T-helper 1 cell (primary cell): ENCODE measurements around the gene TBC1D4.

Experiments
- DNase-seq, 5 donors: peaks; one replicate each; pipeline ENCODE4 v3.0.0-alpha.2; 2012 to 2020

The TBC1D4 gene

DNA sequence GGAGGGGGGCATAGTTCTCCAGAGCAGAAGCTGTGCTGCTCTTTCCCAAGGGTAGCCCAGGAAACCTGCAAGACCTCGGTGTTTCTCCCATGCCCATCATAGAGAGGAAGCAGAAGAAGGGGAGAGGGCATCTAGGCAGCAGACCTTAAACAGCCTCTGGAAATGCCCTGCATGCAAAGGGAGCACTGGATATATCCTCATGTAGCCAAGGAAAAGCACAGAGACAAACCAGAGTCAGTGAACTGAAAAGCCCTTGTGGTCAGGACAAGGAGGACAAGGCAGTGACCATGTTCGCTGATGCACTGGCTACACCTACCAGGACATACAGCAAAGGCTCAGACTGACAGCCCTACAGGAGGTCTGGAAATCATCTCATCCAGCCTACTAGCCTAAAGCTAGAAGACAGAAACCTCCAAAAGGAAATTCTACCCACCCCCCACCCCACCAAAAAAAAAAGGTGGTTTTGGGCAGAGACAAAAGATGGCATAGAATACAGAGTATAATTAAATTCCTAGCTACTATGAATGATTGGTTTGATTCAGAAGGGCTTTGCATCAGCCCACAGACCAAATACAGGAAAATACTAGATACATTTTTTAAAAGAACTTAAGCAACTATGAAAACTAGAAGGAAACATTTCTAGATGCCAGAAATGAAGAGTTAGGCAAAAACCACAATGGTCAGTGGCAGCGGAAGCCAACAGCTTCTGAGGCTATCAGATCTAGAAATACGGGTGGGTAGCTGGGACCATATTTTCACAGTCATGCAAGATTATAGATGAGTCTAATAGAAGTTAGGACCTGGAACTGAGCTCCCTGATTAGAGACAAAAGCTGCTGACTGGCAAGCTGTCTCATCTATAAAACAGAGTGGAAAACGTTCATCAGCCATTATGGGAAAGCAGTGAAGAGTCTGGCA is 4.4 kb upstream of the TBC1D4 start:
- no peak for DNase-seq

DNA sequence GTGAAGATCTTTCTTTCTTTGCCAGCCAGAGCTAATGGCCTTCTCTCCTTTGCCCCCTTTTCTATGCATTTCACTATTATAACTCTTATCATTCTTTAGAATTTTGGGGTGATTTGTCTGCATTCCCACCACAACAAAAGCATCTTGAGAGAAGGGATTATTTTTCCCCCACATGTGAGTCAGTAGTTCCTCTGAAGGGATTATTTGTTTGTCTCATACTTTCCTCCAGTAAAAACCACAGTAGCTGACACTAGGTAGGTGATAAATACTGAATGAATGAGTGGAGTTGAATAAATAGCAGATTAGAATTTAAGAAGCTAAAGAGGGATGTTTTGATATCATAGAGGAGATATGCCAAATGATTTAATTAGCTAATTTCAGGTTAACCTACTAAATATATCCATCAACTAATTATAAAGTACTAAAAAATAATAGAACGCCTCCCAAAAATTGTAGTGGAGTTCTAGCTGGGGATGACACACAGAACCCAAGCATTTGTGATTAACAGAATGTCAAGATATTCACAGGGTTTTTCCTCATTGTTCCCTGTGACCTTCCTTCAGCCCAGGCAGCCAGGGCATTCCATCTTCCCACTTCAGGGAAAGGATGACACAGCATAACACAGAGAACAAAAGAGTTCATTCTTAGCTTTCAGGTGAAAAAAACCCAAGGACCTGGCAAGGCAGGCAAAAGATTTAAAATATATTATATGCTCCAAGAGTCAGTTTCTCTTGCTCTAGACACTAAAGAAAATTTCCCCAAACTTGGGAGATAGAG is 3.5 kb upstream of the TBC1D4 start:
- no peak for DNase-seq

DNA sequence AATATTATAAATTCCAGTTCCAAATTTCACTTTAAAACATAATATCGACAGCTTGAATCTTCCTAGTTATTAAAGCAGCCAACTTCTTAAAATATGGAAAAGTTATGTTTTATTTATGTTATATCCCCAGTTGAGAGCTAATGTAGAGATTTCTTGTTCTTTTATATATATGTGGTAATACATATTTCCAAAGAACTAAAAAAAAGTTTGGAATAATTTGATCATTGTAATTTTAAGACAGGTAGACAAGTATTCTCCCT is 781 bp upstream of the TBC1D4 start:
- DNase-seq: no peak

DNA sequence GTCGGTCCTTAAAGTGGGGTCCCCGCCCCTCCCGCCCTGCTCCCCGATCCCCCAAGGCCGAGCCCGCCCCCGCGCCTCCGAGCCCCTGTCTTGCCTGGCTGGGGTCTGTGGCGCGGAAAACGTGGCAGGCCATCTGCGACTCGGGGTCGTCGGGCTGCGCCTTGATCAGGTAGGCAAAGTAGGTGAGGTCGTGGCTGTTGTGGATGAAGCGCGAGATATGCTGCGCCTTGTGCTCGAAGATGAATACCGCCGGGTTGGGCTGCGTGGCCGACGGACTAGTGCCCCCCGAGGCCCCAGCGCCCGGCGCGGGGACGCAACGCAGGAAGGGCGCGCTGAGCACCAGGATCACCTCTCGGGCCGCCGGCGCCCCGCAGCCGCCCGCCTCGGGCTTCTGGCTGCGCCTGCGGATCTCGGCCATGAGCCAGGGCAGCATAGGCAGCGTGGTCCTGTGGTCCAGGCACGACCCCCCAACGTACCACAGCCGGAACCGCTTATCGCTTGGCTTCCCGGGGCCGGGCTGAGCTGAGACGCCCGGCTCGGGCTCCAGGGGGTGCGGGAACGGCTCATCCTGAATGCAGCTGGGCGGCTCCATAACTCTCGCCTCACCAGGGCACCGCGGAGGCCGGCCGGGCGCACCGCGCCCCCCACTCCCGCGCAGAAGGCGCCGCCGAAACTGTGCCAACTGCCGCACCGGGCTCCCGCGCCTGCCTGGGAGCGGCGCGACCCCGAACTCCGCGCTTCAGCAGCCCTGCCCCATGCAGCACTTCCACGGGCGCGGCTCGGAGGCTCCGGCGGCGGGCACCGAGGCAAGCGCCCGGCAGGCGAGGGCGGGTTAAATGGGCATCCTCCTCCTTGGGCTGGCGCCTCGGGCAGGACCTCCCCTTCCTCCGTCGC is 546 bp downstream of the TBC1D4 start:
- peak in 2 of 5 donors; percentile 2 to 6 for DNase-seq

DNA sequence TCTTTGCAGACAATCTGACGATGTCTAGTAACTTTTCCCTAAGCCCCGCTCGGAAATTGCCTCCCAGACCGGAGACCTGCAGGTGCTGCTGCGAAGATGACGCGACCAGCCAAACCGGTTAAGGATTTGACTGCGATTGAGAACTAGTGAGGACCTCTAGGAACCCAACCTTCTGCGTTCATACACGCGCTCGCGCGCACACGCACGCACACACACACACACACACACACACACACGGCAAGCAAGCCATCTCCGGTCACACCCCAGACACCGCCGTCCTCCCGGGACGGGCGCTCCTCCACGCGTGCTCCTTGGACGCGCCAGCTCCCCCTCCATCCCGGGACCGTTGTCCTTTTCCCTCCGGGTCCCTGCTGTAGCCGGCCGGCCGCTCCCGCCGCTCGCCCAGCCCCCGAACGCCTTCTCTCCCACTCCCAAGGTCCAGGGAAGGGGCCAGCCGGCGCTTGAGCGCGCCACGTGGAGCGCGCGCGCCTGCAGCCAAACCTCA is 1.2 kb downstream of the TBC1D4 start:
- peak in 1 of 5 donors; percentile 36 for DNase-seq

DNA sequence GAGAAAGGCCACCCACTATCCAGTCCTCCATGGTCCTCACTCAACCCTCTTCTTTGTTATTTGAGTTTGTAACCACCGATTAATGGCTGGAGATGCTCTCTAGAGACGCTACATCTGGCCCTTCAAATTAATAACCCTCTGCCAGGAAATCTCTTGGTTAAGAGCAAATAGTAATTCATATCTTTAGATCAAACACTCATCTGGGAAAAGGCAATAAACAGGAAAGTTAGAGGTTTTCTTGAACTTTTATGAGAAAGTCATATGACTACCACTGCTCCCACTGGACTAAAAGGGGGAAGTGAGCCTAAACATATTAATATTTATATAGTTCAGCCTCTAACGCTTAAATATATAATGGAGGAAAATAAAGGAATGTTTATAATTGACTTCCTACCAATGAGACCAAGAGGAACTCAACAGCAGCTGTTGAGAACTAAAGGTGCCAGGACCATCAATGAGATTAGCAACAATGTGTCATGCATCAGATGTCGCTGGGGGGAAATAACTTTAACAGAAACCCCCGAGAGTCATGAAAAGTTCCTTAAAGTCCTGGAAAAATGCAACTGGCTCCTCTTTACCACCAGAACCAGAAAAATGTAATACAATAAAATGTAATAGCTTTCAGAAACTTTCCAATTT is 2.7 kb downstream of the TBC1D4 start:
- no peak for DNase-seq

DNA sequence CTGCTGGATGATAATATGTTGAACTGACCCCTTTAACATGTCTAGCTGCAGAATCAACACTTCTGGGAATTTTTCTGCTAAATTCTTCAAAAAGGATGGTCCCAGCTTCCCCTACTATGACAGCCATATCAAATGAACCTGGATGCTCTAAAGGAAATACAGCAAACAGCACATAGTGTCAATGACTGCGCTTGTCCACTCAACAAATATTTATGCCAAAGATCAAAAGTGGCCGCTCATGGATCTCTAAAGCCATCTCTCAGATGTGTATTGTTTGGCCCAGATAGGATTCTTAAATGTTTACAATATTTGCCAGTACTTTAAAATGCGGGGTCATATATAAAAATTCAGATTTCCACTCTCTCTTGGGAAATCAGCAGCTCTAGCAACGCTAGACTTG is 3.3 kb downstream of the TBC1D4 start:
- no peak for DNase-seq

DNA sequence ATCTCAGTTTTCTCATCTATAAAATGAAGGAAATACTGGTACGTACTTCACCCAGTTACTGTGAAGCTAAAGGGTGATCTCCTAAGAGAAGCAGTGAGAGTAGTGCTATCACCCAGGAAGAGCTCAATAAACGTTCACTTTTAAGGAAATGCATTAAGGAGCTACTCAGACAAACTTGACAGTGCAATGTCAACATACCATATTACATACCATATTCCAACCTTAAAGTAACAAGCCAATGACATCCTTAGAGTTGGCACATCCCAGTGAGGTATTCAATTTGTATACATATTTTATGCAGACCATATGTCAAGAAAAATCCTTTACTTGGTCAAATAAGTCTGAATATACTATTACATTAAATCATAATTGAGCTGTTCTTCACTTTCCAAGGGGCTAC is 7.0 kb downstream of the TBC1D4 start:
- DNase-seq: no peak

DNA sequence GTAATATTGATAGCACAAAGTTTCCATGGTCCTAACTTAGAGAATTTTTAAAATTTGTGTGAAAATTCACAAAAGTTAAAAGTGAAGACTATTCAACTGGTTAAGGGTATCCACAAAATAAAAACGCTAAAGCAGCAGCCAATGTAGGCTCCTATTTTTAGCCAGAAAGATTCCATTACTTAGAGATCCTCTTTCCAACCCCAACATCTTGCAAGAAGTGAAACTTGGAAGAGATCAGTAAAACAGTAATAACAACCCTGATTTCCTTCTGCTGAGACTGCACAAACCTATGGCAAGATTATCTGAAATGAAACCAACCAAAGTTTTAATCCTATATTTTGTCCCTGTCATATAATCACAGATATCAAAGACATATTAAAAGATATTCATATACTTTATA is 8.5 kb downstream of the TBC1D4 start:
- DNase-seq: no peak

DNA sequence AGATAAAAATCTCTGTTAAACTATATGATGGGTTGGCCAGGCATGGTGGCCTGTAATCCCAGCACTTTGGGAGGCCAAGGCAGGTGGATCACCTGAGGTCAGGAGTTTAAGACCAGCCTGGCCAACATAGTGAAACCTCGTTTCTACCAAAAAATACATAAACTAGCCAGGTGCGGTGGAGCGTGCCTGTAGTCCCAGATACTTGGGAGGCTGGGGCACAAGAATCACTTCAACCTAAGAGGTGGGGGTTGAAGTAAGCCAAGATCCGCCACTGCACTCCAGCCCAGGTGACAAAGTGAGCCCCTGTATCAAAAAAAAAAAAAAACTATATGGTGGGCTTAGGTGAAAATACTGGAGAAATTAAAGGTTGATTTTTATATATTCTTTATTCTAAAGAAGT is 11.3 kb downstream of the TBC1D4 start:
- DNase-seq: no peak

DNA sequence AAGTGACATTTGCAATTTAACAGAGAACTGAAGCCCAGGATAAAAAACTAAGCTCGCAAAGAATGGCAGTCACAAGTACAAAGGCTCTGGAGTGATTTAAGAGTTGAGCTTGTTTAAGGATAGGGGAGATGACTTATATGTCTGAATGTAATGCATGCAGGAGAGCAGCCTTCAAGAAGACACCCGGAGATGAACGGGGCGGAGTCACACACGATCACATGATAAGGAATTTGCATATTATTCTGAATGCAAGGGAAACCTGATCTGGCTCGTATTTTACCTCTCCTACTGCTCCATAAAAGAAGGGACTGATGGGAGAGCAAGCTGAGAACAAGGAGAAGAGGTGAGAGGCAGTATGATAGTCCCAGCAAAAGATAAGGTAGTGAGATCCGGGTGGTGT is 12.9 kb downstream of the TBC1D4 start:
- DNase-seq: no peak

DNA sequence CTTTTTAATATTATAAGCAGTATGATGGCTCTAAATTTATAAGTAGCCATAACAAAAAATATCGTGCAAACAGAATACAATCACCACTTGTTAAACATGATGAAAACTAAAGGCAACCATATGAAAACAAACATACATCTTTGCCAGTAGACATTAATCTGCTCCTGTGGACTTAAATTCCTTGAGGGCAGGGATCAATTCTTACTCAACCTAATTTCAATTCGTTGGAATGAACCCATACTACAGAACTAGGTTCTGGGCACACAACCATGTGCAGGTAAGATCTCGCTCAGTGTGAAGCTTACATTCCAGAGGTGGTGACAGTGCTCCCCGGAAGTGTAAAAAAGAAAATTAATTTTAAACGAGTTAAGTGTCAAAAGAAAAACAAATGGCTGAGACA is 13.4 kb downstream of the TBC1D4 start:
- no peak for DNase-seq

DNA sequence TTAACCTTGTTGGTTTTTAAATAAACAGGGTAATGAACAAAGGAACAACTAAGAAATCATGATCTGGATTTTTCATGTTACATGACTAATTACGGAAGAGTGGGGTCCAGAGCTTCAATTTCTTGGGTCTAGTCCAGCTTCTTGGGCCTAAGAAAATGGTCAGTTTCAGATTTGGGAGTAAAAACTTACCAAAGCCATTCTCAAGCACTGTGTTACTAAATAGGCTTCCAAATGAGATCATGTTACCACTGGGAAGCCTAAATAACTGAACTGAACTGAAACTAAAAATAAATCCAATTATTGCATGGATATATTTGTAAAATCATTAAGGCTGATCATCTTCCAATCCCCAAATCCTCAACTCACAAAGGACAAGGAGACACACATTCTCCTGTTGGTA is 13.9 kb downstream of the TBC1D4 start:
- no peak for DNase-seq

DNA sequence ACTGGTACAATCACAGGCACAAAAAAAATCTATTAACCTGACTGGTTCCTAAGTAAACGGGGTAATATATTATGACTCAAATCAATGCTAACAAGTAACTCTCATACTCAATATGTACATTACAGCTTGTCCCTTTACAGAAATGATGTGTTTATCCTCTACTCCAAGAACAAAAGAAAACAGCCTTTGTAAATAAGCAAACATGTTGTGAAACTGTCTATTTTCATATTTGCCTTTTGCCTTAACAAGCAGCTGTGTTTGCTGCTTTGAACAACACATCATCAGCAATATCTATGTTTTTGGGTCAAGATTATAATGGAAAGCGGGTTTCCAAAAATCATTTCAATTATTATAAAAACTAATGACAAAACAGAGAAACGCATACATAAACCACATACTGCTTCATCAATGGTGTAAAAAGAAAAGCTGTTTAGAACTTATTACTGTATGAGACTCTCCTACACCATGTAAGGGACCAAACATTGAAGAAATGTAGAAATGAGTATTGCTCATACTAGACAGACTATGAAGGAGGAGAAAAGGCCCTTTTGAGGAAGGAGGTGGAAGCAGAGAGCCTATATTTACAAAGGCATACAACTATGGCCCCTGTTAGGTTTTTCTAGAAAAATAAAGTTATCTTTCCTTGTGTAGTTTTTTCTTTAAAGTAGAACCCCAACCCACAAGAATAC is 14.8 kb downstream of the TBC1D4 start:
- DNase-seq: no peak

DNA sequence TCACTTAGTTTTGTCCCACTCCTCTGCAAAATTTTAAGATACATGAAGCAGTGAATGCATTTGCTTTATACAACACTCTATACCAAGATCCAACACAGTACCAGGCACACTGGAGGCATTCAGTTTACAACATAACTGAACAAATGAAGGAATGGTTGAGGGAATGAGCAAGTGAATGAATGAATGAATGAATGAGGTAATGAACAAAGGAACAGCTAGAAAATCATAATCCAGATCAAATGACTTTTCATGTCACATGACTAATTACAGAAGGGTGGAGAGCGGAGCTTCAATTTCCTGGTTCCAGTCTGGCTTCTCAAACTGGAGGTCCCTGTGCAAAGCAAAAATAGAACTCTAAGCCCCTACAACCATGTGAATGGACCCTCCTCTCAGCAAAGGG is 16.7 kb downstream of the TBC1D4 start:
- no peak for DNase-seq

DNA sequence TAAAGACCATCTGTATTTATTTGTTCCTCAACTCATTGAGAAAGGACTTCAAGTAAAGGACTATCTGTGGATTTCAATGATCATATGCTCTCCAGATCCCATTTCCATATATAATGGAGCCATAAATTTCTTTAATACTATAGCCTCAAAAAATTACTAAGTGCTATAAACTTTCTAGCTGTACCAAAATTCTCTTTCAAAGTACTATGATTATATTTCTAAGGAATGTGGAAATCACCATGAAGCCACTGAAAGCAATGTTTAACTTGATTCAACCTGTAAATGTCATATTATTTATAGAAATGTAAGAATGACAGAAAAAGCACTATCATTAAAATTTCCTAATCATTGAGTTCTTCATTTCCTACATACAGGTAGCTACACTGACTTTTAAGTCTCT is 20.7 kb downstream of the TBC1D4 start:
- DNase-seq: no peak

DNA sequence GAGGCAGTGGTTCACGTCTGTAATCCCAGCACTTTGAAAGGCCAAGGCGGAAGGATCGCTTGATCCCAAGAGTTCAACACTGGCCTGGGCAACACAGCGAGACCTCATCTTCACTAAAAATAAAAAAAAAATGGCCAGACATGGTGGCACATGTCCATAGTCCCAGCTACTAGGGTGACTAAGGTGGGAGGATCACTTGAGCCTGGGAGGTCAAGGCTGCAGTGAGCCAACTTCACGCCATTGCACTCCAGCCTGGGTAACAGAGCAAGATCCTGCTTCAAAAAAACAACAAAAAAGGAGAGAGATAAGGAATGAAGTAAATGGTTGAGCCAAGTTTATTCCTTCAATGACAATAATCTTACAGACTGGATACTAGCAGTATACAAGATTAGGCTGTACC is 21.3 kb downstream of the TBC1D4 start:
- no peak for DNase-seq

DNA sequence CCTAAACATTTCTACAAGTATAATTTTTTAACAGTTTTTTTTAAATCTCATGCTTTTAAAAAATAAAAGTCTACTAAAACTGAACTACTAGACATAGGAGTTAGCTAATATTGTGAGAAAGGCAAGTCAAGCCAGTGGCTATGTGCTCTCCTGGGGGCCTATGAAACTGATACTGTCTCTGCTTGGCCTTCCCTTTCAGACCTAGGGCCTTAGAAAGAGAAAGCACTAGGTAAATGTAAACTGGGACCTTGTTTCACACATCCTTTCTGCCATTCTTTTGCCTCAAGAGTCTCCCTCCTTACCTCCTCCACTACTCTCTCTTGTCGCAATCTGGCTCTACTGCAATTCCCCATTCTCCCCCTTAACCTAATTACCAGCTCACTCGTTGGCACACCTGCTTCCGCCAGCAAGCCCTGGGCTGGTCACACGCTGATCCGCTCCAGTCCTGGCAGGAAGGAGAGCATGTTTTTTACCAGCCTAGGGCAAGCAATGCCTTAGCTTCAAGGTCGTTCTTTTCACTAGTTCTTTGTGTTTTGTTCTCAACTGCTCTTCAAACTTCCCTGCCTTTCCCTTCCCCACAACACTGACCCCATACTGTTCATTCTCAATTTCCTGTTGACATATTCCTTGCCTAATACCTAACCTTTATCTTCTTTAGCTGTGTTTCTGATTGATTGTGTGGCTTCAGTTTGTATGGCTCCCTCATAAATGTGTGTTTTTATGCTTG is 23.1 kb downstream of the TBC1D4 start:
- no peak for DNase-seq

DNA sequence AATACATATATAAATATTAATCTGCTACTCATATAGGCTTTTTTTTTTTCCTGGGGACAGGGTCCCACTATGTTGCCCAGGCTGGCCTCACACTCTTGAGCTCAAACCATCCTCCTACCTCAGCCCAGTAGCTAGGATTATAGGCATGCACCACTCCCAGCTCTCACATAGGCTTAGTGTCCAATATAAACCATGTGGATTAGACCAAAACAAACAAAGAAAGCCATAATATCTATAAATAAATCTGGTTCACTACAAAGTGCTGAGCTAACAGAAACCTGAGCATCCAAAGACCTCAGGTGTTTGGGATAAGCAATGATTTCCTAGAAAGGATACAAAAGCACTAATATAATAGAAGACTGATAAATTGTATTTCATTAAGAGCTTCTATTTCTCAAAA is 26.0 kb downstream of the TBC1D4 start:
- DNase-seq: no peak

DNA sequence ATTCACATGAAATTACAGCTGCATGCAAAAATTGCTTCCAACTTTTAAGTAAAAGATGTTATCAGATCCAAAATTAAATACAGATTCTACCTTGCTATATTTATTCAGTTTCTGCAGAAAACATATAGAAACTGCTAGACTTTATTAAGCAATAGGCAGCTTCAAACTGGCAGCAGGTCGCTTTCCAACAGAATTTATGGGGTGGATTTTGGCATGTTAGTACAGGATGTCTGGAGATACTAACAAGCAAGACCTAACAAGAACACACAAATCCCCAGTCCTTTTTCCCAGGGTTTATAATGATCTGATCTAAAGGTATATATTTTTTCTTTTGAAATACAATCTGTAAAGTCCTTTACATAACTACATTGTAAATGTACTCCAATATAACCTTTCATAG is 27.5 kb downstream of the TBC1D4 start:
- no peak for DNase-seq

DNA sequence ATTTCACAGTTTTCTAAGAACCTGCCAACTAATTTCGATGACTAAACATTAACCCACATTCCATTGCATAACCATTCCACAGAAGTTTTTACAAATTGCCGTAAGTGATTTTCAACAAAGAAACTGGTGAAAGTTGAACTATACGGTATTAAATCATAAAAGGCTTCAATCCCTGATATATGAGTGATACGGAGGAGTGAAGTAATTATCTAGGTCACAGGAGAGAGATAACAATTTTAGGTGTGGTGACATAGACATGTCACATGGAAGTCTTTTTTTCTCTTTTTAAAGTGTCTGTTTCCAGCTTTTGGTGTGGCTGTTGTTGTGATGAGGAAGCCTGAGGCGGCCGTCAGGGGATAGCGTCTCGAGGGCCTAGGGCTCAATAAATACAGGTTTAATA is 29.4 kb downstream of the TBC1D4 start:
- DNase-seq: no peak
